Tibial artery (tissue), 4 donors: ENCODE data around the gene UBE2G2.

Experiments
- DNase-seq, 2 donors: peaks; one replicate each; pipeline ENCODE4 v3.0.0-alpha.2; 2019
- H3K27ac ChIP-seq, 2 donors: fragments of 200-600 bp; sonication (generic) in 1 of 2; 1 replicate in 1 of 2; 2 replicates in 1 of 2; pipeline ENCODE4 v1.5.1; 2018 to 2019; ENCODE audit warnings: mild to moderate bottlenecking in 1 of 2
- H3K27me3 ChIP-seq, 2 donors: fragments of 200-600 bp; sonication (generic) in 1 of 2; one replicate each; pipeline versions ENCODE4 v1.5.1 to v1.6.0; 2016 to 2019
- H3K36me3 ChIP-seq, 3 donors: fragments of 200-600 bp; sonication (generic) in 2 of 3; one replicate each; pipeline ENCODE4 v1.5.1; 2016 to 2019; ENCODE audit warnings: mild to moderate bottlenecking in 2 of 3
- H3K4me1 ChIP-seq, 4 donors: fragments of 200-600 bp; sonication (generic) in 2 of 4; 1 replicate in 3 of 4; 2 replicates in 1 of 4; pipeline ENCODE4 v1.5.1; 2016 to 2019
- H3K4me3 ChIP-seq, 2 donors: fragments of 200-600 bp; sonication (generic) in 1 of 2; 1 replicate in 1 of 2; 2 replicates in 1 of 2; pipeline ENCODE4 v1.5.1; 2018 to 2019; ENCODE audit warnings: mild to moderate bottlenecking in 2 of 2
- H3K9me3 ChIP-seq, 3 donors: fragments of 200-600 bp; sonication (generic) in 1 of 3; one replicate each; pipeline ENCODE4 v1.5.1; 2016 to 2019
- CTCF ChIP-seq, 2 experiments: fragments of 200-600 bp in 1 of 2; fragments of 450-650 bp in 1 of 2; IDR thresholded peaks; one replicate each; pipeline ENCODE4 v1.5.1; 2017 to 2019; ENCODE audit warnings: antibody characterized with exemption in 2 of 2, mild to moderate bottlenecking in 1 of 2, moderate library complexity in 1 of 2
- intact Hi-C: fragments of 100-400 bp; cut with DNase I; formaldehyde crosslinking; loops from one replicate; pipeline ENCODE4 v1.15.0; 2023; ENCODE audit warnings: low total_unique reads

The UBE2G2 gene

GRCh38 chr21:44799646-44800045 lies 2.0 kb downstream of the UBE2G2 start:
- Histone ChIP-seq H3K4me1 (peaks cover 0 to 30% (median 24%) of the 10 kb centered on the region in 4 donors), H3K9me3 (no peaks in the 10 kb centered on the region), H3K27me3 (no peaks in the 10 kb centered on the region), H3K4me3 (no peak overlapping the region), H3K27ac (no peak overlapping the region), H3K36me3 (peaks cover 0 to 19% (median 0%) of the 10 kb centered on the region in 3 donors)
- no peak for TF ChIP-seq CTCF (IDR thresholded peaks at IDR 0.05)
- intact Hi-C loops, result loop anchor here (5.0 to 10.0 kb wide), 2 partner anchors 78 to 495 kb away; partner anchors contain the start of gene PFKL
- no peak for DNase-seq

GRCh38 chr21:44797775-44798174 lies 3.8 kb downstream of the UBE2G2 start:
- intact Hi-C loops, result loop anchor here (10.0 kb wide), 1 partner anchor 493 kb away; the partner anchor contains the start of gene PFKL
- no peak for TF ChIP-seq CTCF (IDR thresholded peaks at IDR 0.05)
- no peak for DNase-seq

GRCh38 chr21:44795342-44795741 lies 6.3 kb downstream of the UBE2G2 start:
- Histone ChIP-seq H3K27me3 (no peaks in the 10 kb centered on the region), H3K4me1 (peaks cover 0 to 22% (median 10%) of the 10 kb centered on the region in 4 donors), H3K27ac (no peak overlapping the region), H3K36me3 (peaks cover 0 to 25% (median 13%) of the 10 kb centered on the region in 3 donors), H3K4me3 (no peak overlapping the region), H3K9me3 (no peaks in the 10 kb centered on the region)
- TF ChIP-seq CTCF (IDR thresholded peaks at IDR 0.05), result no peak
- no peak for DNase-seq
- intact Hi-C loops, result loop anchor here (10.0 kb wide), 1 partner anchor 491 kb away; the partner anchor contains the start of gene PFKL

More at GRCh38 chr21:44797775-44798174, 3.8 kb downstream of the UBE2G2 start:
- no peak overlapping the region for H3K27ac ChIP-seq
- H3K4me3 ChIP-seq, result no peak overlapping the region
- H3K4me1 ChIP-seq, result peaks cover 0 to 32% (median 25%) of the 10 kb centered on the region in 4 donors
- H3K9me3 ChIP-seq, result no peaks in the 10 kb centered on the region
- no peaks in the 10 kb centered on the region for H3K27me3 ChIP-seq
- H3K36me3 ChIP-seq, result peaks cover 0 to 14% (median 0%) of the 10 kb centered on the region in 3 donors

GRCh38 chr21:44793592-44794374 lies 7.8 kb downstream of the UBE2G2 start:
- no peak for TF ChIP-seq CTCF (IDR thresholded peaks at IDR 0.05)
- H3K27ac ChIP-seq, result no peak overlapping the region
- intact Hi-C loops, result loop anchor here (10.0 kb wide), 1 partner anchor 489 kb away; the partner anchor contains the start of gene PFKL
- no peak overlapping the region for H3K4me3 ChIP-seq
- no peak for DNase-seq
- no peaks in the 10 kb centered on the region for H3K9me3 ChIP-seq
- peaks cover 0 to 10% (median 0%) of the 10 kb centered on the region in 4 donors for H3K4me1 ChIP-seq
- peaks cover 0 to 21% (median 13%) of the 10 kb centered on the region in 3 donors for H3K36me3 ChIP-seq
- no peaks in the 10 kb centered on the region for H3K27me3 ChIP-seq

GRCh38 chr21:44792702-44793591 lies 8.7 kb downstream of the UBE2G2 start:
- Histone ChIP-seq H3K4me3 (no peak overlapping the region), H3K27me3 (no peaks in the 10 kb centered on the region), H3K36me3 (peaks cover 0 to 13% (median 13%) of the 10 kb centered on the region in 3 donors), H3K9me3 (no peaks in the 10 kb centered on the region), H3K27ac (no peak overlapping the region), H3K4me1 (peaks cover 0 to 10% (median 0%) of the 10 kb centered on the region in 4 donors)
- TF ChIP-seq CTCF (IDR thresholded peaks at IDR 0.05), result peak; percentile 68 to 74
- intact Hi-C loops, result loop anchor here (10.0 kb wide), 1 partner anchor 488 kb away; the partner anchor contains the start of gene PFKL
- DNase-seq, result no peak
